GM12878 (cell line): ENCODE data around the gene CCNG1. TPM values are rescaled to one million over a fixed set of nuclear protein-coding genes. Genes with fewer than 3 reads are reported as not detected.

ENCODE experiments used
- ATAC-seq: fragments of 200-7000 bp; cut with Tn5 transposase; 3 replicates; pipeline ENCODE4 v1.9.1; 2020; ENCODE audit warnings: mild to moderate bottlenecking, moderate library complexity
- BruUV-seq: library from RNA; stranded (reverse); fragments of 400-500 nt; replicated peaks from 2 replicates; lab custom pipeline; 2021; lab: Mats Ljungman, UMichigan
- CTCF ChIA-PET: fragments of 300-600 bp; sonication (Branson Sonifier 250); formaldehyde crosslinking; extraction: SDS; loops from one replicate; lab custom pipeline; 2021; ENCODE audit warnings: inconsistent platforms; lab: Yijun Ruan, JAX
- POLR2A ChIA-PET: fragments of 350-600 bp; formaldehyde crosslinking; extraction: SDS; loops from one replicate; lab custom pipeline; 2021; ENCODE audit warnings: inconsistent platforms; lab: Charles Lee
- RAD21 ChIA-PET: fragments of 300-600 bp; sonication (Branson Sonifier 250); formaldehyde crosslinking; loops from one replicate; lab custom pipeline; 2023; ENCODE audit warnings: antibody characterized with exemption; ENCODE audit not compliant: unreplicated experiment; lab: Charles Lee
- SMC1A ChIA-PET: fragments of 300-600 bp; sonication (Branson Sonifier 250); formaldehyde crosslinking; loops from one replicate; lab custom pipeline; 2023; ENCODE audit not compliant: unreplicated experiment, uncharacterized antibody; lab: Charles Lee
- DNase-seq: peaks from one replicate; pipeline ENCODE4 v3.0.0-alpha.2; 2011; ENCODE audit warnings: low read depth, low spot score
- FAIRE-seq: peaks from 3 replicates; lab custom pipeline; 2011; peaks lifted over from hg19 to GRCh38; lab: Jason Lieb, UNC
- H2AFZ ChIP-seq: 2 replicates; pipeline ENCODE4 v1.6.0; 2011; ENCODE audit warnings: low read depth, low read length, control low read depth; ENCODE audit not compliant: control insufficient read depth
- H3K27ac ChIP-seq: 2 replicates; pipeline ENCODE4 v1.5.1; 2011; ENCODE audit warnings: control low read depth; ENCODE audit not compliant: control insufficient read depth, insufficient read depth
- H3K27me3 ChIP-seq, 2 experiments: replicated peaks in 1 of 2; 2 replicates each; pipeline versions ENCODE4 v1.6.0 to v1.6.1; 2011; ENCODE audit warnings: low read length in 1 of 2; ENCODE audit not compliant: control insufficient read depth in 2 of 2, insufficient read depth in 2 of 2
- H3K36me3 ChIP-seq, 2 experiments: 2 replicates each; pipeline ENCODE4 v1.5.1; 2011; ENCODE audit warnings: low read length in 1 of 2; ENCODE audit not compliant: control insufficient read depth in 2 of 2, insufficient read depth in 2 of 2
- H3K4me1 ChIP-seq: 2 replicates; pipeline ENCODE4 v1.6.1; 2011; ENCODE audit warnings: mild to moderate bottlenecking, low read length, moderate library complexity, mixed read lengths; ENCODE audit not compliant: control insufficient read depth, insufficient read depth
- H3K4me2 ChIP-seq: 2 replicates; pipeline ENCODE4 v1.6.0; 2011; ENCODE audit warnings: control low read depth; ENCODE audit not compliant: control insufficient read depth, insufficient read depth
- H3K4me3 ChIP-seq: fragments of 200-600 bp; sonication (generic); 2 replicates; pipeline ENCODE4 v1.5.1; 2016
- H3K79me2 ChIP-seq: 2 replicates; pipeline ENCODE4 v1.6.0; 2011; ENCODE audit warnings: low read length; ENCODE audit not compliant: control insufficient read depth, insufficient read depth
- H3K9ac ChIP-seq: 2 replicates; pipeline ENCODE4 v1.8.0; 2011; ENCODE audit warnings: low read length, control low read depth, mixed read lengths; ENCODE audit not compliant: control insufficient read depth, insufficient read depth
- H3K9me3 ChIP-seq: replicated peaks from 3 replicates; pipeline ENCODE4 v1.5.1; 2011; ENCODE audit warnings: mild to moderate bottlenecking, low read length; ENCODE audit not compliant: control insufficient read depth, insufficient read depth
- H4K20me1 ChIP-seq: 2 replicates; pipeline ENCODE4 v1.6.0; 2011; ENCODE audit not compliant: control insufficient read depth, insufficient read depth
- BRCA1 ChIP-seq: IDR thresholded peaks from 2 replicates; pipeline ENCODE4 v1.6.1; 2011; ENCODE audit warnings: low read depth, low read length, improper control_type of control experiment
- CTCF ChIP-seq, 3 experiments: IDR thresholded peaks in 2 of 3; conservative IDR thresholded peaks in 1 of 3; 2 replicates each; pipeline ENCODE4 v1.5.1; 2011; ENCODE audit warnings: low read depth in 3 of 3, low read length in 3 of 3, mild to moderate bottlenecking in 3 of 3, control low read depth in 2 of 3, moderate library complexity in 2 of 3, inconsistent platforms in 1 of 3, mixed read lengths in 1 of 3; ENCODE audit not compliant: control insufficient read depth in 2 of 3, insufficient read depth in 1 of 3; ENCODE audit errors: extremely low read depth in 1 of 3
- HDGF ChIP-seq: fragments of 450-650 bp; IDR thresholded peaks from 2 replicates; pipeline ENCODE4 v1.6.1; 2016; ENCODE audit warnings: antibody characterized with exemption
- MXI1 ChIP-seq: fragments of 150-350 bp; IDR thresholded peaks from 2 replicates; pipeline ENCODE4 v1.6.1; 2011; ENCODE audit warnings: low read depth, mild to moderate bottlenecking, inconsistent platforms, low read length, improper control_type of control experiment
- USF1 ChIP-seq: IDR thresholded peaks from 2 replicates; pipeline ENCODE4 v1.6.1; 2011; ENCODE audit warnings: borderline replicate concordance, low read depth, mild to moderate bottlenecking, moderate library complexity, mixed read lengths, low read length; ENCODE audit not compliant: insufficient read depth; ENCODE audit errors: extremely low read length
- ZNF217 ChIP-seq: fragments of 450-650 bp; IDR thresholded peaks from 2 replicates; pipeline ENCODE4 v1.6.1; 2017; ENCODE audit warnings: antibody characterized with exemption, mild to moderate bottlenecking
- ZNF687 ChIP-seq: fragments of 450-650 bp; IDR thresholded peaks from 2 replicates; pipeline ENCODE4 v1.6.1; 2017; ENCODE audit warnings: mild to moderate bottlenecking, moderate library complexity
- WGBS: methylation state at CpG from one replicate; pipeline ENCODE4 v1.1.6; 2016; ENCODE audit warnings: low lambda C conversion rate; ENCODE audit not compliant: insufficient replicate concordance, insufficient coverage; ENCODE audit errors: missing lambda C conversion rate; 5-methylcytosine and 5-hydroxymethylcytosine counted together
- in situ Hi-C: fragments of 300-500 bp; cut with MboI; formaldehyde crosslinking; loops from 9 replicates; pipeline ENCODE4 v1.14.3; 2018; ENCODE audit warnings: mixed read lengths
- intact Hi-C: fragments of 100-400 bp; cut with micrococcal nuclease; formaldehyde crosslinking; loops from one replicate; pipeline ENCODE4 v1.14.2; 2022; ENCODE audit not compliant: unreplicated experiment
- polyA plus RNA-seq, 11 experiments: library from polyadenylated mRNA; depleted of rRNA in 4 of 11; unstranded in 6 of 11; stranded (reverse) in 5 of 11; fragments of >200 nt; fragmentation: Nextera tagmentation in 4 of 11; fragmentation: Illumina TruSeq in 1 of 11; extraction: Ambion mirVana in 4 of 11; extraction: Trizol in 1 of 11; gene quantifications; 1 replicate in 1 of 11; 2 replicates in 10 of 11; pipeline versions ENCODE4 v1.2.1 to v1.2.3, GENCODE V29; 2011 to 2016; ENCODE audit warnings: inconsistent platforms in 2 of 11, missing spikeins in 2 of 11, low read depth in 1 of 11
- total RNA-seq, 4 experiments: library from RNA; depleted of rRNA in 3 of 4; stranded (reverse); fragments of >200 nt in 3 of 4; fragmentation: Illumina TruSeq in 1 of 4; extraction: Trizol in 1 of 4; gene quantifications; 2 replicates each; pipeline versions ENCODE4 v1.2.1 to v1.2.3, GENCODE V29; 2013 to 2021

CCNG1 gene
- total and polyA plus RNA-seq, 10 of the 15 experiments (the other 5 are each of a cell fraction or from before 2014, with no cell fraction given), result 90.1 to 274 (median 200) TPM

GRCh38 chr5:163478982-163479271, 41.5 kb downstream of the CCNG1 start (continued):
- TF ChIP-seq ZNF687 (no peak), USF1 (no peak), ZNF217 (no peak), BRCA1 (no peak), HDGF (no peak)

DNA sequence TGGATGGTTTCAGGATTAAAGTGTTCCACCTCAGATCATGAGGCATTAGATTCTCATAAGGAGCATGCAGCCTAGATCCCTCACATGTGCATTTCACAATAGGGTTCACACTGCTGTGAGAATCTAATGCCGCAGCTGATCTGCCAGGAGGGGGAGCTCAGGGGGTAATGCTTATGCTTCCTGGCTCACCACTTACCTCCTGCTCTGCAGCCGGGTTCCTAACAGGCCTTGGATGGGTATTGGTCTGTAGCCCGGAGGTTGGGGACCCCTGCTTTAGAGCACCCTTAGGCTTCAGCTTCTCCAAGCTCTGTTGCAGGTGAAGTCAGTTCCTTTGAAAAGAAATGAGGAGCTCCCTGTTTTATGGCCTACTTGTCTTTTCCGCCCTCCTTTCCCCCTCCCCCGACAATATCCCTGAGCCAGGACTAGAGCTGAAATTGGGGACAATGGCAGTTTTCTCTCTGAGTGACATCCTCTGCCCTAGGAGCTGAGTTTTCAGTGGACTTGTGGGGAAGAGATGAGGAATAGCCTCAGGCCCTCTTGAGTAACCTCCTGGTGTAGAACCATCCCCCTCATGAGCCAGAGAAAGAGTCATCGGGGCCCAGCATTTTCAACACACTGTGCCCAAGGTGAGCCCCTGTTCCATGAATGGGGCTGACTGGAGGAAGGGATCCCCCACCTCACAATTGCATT, 51.8 kb downstream of the CCNG1 start:
- no peaks in the 10 kb centered on the region for H4K20me1 ChIP-seq
- ChIA-PET POLR2A (interaction anchor here (0.6 to 1.3 kb wide), 3 partner anchors 10 to 16 kb away, joined by 3 to 5 read pairs (median 3); no protein-coding TSS in a partner anchor), SMC1A (interaction anchor here (0.6 to 1.8 kb wide), 4 partner anchors 10 to 354 kb away, joined by 3 to 5 read pairs (median 4); no protein-coding TSS in a partner anchor), CTCF (interaction anchor here (2.3 kb wide), 2 partner anchors 13 to 15 kb away, joined by 10 to 14 read pairs; no protein-coding TSS in a partner anchor), RAD21 (no interaction called here)
- DNase-seq, result no peak
- peak; percentile 41; the same call in 2 of the 3 replicates for ATAC-seq
- 98% methylated on average over 6 of the region's 6 CpGs for WGBS
- no peak overlapping the region for H3K4me3 ChIP-seq
- H3K9ac ChIP-seq, result no peak overlapping the region
- H3K36me3 ChIP-seq, result peaks cover 0 to 2% of the 10 kb centered on the region in 2 experiments; a peak in 3 of 4 replicates
- H3K79me2 ChIP-seq, result no peaks in the 10 kb centered on the region
- H2AFZ ChIP-seq, result no peak overlapping the region
- FAIRE-seq, result no peak
- no peaks in the 10 kb centered on the region for H3K9me3 ChIP-seq
- peak; percentile 7 to 21 (median 15); a peak in 2 of 6 replicates for TF ChIP-seq CTCF (IDR thresholded peaks at IDR 0.05 in 2 of 3, conservative IDR thresholded peaks at IDR 0.05 in 1 of 3; ENCODE audit: control insufficient read depth in 2 of 3, extremely low read depth in 1 of 3, insufficient read depth in 1 of 3, low read depth in 3 of 3, low read length in 3 of 3)
- TF ChIP-seq MXI1, result no peak
- no peaks in the 10 kb centered on the region for H3K27me3 ChIP-seq
- in situ Hi-C loops, result no loop called here
- no peaks in the 10 kb centered on the region for H3K4me1 ChIP-seq
- no peak overlapping the region for H3K4me2 ChIP-seq
- BruUV-seq, result no TSS peak
- intact Hi-C loops, result no loop called here
- no peak overlapping the region for H3K27ac ChIP-seq
